IPS-NIHi7 (cell line): Measurements from ENCODE around the gene RGS6.
"Not testable (repeated sequence)": the region's sequence is repeated elsewhere in the genome, so short reads cannot be mapped to it uniquely, and the experiment has no call there.

Experiments
- DNase-seq: peaks from one replicate; pipeline ENCODE4 v3.0.0; 2012; ENCODE audit warnings: mixed read lengths; ENCODE audit errors: extremely low spot score

Gene RGS6

GRCh38 chr14:72451054-72451972 lies 519.1 kb downstream of the RGS6 start:
- no peak for DNase-seq

GRCh38 chr14:72452774-72453173 lies 520.5 kb downstream of the RGS6 start:
- no peak for DNase-seq

- DNase-seq = no peak
These were observed 522.3 kb downstream of the RGS6 start for GRCh38 chr14:72454388-72455160.

DNA sequence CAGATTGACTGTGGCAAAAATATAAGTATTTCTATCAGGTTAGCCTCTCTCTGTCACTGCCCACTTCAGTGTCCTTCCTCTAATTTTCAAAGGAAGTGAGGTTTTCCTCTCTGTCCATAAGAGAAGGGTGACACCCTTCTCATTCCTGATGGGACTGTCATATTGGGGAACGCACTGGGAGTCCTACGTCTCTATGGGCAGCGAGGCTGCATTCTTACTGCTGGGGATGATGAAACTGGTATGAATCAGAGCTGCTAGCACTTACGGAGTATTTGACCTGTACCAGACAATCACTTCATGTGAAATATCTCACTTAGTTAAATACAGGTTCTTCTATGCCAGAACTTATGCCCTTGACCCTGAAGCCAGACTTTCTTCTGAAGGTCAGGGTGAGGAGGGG lies 525.4 kb downstream of the RGS6 start:
- DNase-seq = no peak

DNA sequence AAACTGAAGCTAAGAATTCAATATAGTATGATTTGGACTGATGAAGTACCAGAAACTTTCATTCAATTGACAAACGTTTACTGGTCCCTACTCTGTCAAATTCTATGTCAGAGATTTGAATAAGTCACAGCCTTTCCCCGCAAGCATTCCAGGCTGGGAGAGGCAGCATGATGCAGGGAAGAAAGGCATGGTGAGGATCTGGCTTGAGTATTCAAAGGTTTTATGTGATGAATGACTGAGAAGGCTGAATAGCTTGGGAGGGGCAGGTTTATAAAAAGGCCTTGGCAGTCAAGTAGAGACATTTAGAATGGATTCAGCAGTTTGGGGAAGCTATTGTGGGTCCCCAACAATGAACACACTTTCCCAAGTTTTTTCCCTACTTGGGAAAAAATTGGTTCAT lies 529.8 kb downstream of the RGS6 start:
- no peak for DNase-seq

GRCh38 chr14:72463291-72463866 lies 531.1 kb downstream of the RGS6 start:
- no peak for DNase-seq

- no peak for DNase-seq
These were observed 532.0 kb downstream of the RGS6 start for GRCh38 chr14:72464226-72464625.

DNA sequence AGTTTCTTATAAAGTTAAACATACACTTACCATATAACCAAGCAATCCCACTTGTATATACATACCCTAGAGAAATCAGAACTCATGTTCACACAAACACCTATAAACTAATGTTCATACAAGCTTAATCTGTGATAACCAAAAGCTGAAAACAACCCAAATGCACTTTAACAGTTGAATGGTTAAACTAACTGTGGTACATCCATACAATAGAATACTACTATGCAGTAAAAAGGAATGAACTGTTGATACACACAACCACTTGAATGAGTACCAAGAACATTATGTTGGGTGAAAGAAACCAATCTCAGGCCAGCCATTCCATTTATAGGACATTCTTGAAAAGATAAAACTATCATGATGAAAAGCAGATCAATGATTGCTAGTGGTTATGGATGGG lies 534.1 kb downstream of the RGS6 start:
- no peak for DNase-seq

- DNase-seq = no peak
These were observed 539.1 kb downstream of the RGS6 start for GRCh38 chr14:72471346-72471745.

GRCh38 chr14:72472845-72473244 lies 540.6 kb downstream of the RGS6 start:
- no peak for DNase-seq

DNA sequence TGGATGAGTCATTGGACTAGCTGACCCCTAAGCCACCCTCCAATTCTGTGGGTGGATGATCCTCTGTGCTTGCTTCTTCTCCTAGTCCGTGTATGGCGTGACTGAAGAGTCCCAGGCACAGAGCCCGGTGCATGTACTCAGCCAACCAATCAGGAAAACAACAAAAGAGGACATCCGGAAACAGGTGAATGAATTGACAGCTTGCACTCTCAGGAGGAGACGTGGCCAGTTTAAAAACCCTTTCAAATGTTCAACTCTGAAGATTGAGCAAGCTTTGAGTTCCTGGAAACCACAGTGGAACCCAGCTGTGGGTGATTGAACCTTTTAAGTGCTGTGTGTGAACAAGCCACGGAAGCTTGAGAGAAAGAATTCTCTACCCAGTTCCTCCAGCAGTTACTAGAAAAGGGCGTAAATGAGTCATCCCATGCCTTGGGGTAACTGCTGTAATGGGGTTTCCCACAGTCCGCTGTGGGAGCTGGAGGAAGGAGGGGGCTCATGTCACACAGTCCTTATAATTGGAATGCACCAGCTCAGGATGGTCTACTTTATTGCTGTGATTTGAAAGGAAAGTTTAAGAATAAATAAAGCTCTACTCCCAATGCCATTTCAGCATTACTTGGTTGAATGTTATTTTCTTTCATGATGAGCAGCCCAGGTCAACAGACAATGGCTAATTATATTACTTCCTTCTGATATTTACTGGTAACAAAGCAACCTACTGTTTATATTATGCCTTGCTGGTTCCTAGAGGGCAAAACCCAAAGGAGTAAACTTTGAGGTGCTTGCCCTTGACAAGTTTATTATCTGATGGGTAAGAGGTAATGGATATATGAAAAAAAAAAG lies 544.6 kb downstream of the RGS6 start:
- peak; percentile 31 for DNase-seq

DNA sequence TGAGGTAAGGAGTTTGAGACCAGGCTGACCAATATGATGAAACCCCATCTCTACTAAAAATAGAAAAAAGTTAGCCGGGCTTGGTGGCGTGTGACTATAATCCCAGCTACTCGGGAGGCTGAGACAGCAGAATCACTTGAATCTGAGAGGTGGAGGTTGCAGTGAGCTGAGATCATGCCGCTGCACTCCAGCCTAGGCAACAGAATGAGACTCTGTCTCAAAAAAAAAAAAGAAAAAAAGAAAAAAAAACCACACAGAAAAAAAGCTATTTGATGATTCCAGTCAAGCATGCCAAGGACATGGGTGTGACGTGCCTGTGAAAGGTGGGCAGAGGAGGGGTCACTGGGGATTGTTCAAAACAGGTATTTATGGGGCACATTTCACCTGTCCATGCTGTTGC lies 545.3 kb downstream of the RGS6 start:
- not testable (repeated sequence) for DNase-seq

GRCh38 chr14:72478471-72478893 lies 546.3 kb downstream of the RGS6 start:
- DNase-seq = no peak

- DNase-seq = peak; percentile 31
These were observed 547.3 kb downstream of the RGS6 start for GRCh38 chr14:72479461-72479931.

DNA sequence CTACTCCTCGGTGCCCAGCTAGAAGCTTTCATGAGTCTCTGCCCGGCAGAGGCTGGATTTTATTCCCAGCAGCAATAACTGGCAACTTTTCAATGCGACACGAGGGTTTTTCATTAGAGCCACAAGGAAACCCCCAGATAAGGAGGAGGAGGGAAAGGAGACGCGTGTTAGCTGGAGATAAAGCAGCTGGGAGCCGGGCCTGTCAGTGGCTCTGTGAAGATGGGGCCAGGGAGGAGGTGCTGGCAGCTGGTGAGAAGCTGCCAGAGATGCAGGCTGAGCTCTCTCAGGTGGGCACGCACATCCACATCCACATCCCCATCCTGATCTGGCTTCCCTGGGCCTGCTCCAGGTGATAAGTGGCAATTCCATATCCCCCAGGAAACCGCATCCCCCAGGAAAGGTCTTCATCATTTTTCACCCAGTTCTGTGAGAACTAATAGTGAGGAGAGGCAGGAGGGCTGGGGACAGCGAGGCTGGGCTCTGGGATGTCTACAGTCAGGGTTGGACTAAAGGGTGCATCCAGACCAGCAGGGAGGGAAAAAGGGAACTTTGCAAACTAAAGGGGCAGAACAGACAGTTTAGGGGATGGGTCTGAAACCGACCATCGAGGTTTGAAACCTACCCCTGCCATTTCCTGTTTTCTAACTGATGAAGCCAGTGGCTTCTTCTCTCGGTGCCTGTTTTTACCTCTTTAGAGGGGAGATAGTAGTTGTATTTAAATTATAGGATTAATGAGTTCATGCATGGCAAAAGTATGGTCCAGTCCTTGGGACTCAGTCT lies 548.4 kb downstream of the RGS6 start:
- DNase-seq = no peak

DNA sequence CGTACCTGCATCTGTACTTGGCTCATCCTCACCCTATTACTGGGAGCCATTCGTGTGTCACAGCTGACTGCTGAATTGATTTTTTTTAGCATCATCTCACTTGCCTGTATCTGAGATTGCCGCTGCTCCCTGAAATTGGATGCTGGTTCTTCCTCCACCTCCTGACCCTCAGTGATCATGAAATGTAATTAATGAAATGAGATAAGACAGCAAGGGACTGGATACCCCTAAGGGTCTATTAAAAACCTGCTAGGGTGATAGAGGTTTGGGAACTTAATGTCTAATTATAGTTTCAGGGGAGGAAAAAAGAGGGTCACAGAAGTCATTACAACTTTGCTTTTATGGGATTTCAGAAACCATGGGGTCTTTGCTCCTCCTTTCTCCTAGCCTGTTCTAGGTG lies 551.1 kb downstream of the RGS6 start:
- DNase-seq = no peak

DNA sequence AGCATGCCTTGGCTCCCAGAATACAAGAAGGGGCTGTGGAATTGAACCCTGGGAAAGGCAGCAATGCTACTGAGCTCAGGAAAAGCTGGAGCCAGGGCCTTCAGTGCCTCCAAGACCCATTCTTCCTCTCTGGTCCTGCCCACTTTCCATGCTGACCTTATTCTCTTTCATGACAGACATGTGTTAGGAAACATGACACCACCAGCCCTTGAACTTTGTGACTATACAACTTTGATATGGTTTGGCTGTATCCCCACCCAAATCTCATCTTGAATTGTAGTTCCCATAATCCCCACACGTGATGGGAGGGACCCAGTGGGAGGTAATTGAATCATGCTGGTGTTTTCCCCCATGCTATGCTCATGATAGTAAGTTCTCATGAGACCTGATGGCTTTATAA lies 553.5 kb downstream of the RGS6 start:
- DNase-seq = no peak

- DNase-seq = no peak
These were observed 556.3 kb downstream of the RGS6 start for GRCh38 chr14:72488514-72488913.

DNA sequence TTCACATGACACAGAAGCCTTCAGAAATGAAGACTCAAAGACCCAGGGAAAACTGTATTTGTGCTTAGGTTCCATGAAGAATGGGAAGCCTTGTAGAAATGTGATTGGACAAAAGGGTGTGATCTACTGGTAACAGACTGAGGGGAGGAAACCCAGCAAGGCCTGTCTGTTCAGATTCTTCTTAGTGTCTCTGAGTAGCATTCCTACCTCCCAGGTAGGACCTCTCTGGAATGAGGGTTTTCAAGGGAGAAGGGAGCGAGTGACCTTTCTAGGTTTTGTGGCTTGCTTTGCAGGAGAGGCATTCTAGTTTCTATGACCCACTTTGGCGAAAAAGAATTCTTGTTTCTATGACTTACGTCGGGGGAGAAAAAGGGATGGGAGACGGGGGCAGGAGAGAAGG lies 560.0 kb downstream of the RGS6 start:
- DNase-seq = no peak

DNA sequence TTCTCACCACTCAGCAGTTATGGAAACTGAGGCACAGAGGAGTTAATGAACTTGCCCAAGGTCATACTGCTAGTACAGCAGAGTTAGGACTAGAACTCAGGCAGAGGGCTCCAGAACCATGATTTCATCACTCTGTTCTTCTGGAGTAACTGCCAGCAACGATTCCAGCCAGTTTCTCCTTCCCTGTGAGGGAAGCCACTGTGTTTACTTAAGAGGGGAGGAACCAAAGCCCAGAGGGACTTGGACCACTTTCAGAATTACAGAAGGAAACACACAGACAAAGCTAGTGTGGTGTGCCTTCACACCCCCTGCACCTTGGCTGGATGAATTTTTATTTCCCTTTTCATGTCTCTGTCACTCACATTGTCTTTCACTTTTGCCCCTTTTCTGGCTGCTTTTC lies 563.4 kb downstream of the RGS6 start:
- no peak for DNase-seq

- no peak for DNase-seq
These were observed 566.4 kb downstream of the RGS6 start for GRCh38 chr14:72498646-72499045.
